ENCODE results near the gene ANKRD2. TPM values are rescaled to one million over a fixed set of nuclear protein-coding genes. Genes with fewer than 3 reads are reported as not detected.
"Not testable (repeated sequence)": the region's sequence is repeated elsewhere in the genome, so short reads cannot be mapped to it uniquely, and the experiment has no call there.

The ANKRD2 gene
- total RNA-seq, 2 experiments from 2014 or later, result not detected

DNA sequence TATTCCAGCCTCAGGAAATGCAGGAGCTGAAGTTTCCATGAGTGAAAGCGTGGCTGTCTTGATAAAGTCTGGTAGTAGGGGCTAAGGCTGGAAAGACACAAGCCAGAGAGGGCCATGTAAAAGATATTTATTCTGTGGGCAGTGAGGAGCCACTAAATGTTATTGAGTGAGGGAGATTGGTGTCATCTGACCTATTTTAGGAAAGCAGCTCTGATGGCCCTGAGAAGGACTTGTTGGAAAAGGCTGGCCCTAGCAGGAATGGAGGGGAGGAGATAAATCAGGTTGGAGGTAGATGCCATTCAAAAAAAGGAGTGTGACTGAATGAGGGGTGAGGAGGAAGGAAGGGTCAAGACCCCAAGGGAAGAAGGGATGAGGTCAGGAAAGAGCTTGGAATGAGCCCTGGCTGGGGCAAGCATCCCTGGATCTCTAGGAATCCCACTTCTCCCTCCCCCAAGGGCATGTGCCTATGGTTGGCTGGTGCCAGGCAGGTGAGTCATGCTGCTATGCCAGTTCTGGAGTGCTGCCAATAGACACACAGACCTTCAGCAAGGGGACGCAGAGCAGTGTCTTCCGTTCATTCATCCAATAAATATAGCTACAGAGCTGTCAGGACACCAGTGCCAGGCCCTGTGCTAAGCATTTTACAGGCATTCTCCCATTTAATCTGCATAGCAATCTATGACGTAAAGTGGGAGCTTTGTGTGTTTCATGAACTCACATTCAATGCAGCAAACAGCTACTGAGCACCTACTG lies 2.0 kb downstream of the ANKRD2 start:
- Histone ChIP-seq H3K4me3 (ENCODE audit: low read length) (no peak overlapping the region), H3K9me3 (ENCODE audit: control insufficient read depth in 1 of 2, insufficient read depth in 1 of 2, low read length in 2 of 2) (no peaks in the 10 kb centered on the region), H3K27me3 (ENCODE audit: control insufficient read depth in 1 of 2, insufficient read depth in 2 of 2, low read length in 2 of 2) (peaks cover 2 to 5% of the 10 kb centered on the region in 2 experiments), H3K36me3 (ENCODE audit: insufficient read depth, low read length) (no peaks in the 10 kb centered on the region), H3K27ac (ENCODE audit: low read depth in 1 of 2, low read length in 2 of 2) (no peak overlapping the region), H3K4me1 (ENCODE audit: insufficient read depth, low read length) (no peaks in the 10 kb centered on the region)
- CTCF ChIA-PET, result no interaction called here
- TF ChIP-seq, protein P1, sequence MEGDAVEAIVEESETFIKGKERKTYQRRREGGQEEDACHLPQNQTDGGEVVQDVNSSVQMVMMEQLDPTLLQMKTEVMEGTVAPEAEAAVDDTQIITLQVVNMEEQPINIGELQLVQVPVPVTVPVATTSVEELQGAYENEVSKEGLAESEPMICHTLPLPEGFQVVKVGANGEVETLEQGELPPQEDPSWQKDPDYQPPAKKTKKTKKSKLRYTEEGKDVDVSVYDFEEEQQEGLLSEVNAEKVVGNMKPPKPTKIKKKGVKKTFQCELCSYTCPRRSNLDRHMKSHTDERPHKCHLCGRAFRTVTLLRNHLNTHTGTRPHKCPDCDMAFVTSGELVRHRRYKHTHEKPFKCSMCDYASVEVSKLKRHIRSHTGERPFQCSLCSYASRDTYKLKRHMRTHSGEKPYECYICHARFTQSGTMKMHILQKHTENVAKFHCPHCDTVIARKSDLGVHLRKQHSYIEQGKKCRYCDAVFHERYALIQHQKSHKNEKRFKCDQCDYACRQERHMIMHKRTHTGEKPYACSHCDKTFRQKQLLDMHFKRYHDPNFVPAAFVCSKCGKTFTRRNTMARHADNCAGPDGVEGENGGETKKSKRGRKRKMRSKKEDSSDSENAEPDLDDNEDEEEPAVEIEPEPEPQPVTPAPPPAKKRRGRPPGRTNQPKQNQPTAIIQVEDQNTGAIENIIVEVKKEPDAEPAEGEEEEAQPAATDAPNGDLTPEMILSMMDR (IDR thresholded peaks at IDR 0.05), result no peak
- DNase-seq, result peak in 1 of 14 experiments; percentile 14
- ATAC-seq (ENCODE audit: poor library complexity), result no peak
- no peaks in the 10 kb centered on the region for H3K4me1 Mint-ChIP-seq (ENCODE audit: low read depth)
- H3K27ac Mint-ChIP-seq, result no peak overlapping the region
- POLR2A ChIA-PET, result no interaction called here
- H3K9me3 Mint-ChIP-seq, result no peaks in the 10 kb centered on the region
- no peaks in the 10 kb centered on the region for H3K27me3 Mint-ChIP-seq
- no peak overlapping the region for H3K4me3 Mint-ChIP-seq
- H3K36me3 Mint-ChIP-seq (ENCODE audit: low read depth), result no peaks in the 10 kb centered on the region
- intact Hi-C loops (cut with DNase I, micrococcal nuclease), result no loop called here

DNA sequence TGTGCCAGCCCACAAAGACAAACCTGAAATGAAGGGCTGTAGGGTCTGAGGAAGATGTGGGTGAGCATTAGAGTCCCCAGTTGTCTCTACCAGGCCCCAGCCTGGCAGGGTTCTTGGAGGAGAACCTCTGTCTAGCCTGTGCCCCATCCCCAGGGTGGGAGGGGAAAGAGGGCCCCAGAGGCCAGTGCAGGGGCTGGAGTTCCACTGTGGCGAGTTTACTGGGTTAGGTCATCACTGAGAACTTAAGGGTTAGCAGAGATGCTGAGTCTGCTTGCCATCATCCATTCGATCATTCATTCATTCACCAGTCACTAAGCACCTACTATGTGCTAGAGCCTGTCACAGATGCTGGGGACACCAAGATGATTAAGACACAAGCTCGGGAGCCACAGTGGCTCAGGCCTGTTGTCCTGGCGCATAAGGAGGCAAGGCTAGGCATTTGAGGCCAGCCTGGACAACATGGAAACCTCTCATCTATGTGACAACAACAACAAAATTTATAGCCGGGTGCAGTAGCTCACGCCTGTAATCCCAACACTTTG lies 2.6 kb downstream of the ANKRD2 start:
- H3K4me1 Mint-ChIP-seq (ENCODE audit: low read depth), result no peaks in the 10 kb centered on the region
- H3K9me3 ChIP-seq (ENCODE audit: control insufficient read depth in 1 of 2, insufficient read depth in 1 of 2, low read length in 2 of 2), result no peaks in the 10 kb centered on the region
- H3K9me3 Mint-ChIP-seq, result no peaks in the 10 kb centered on the region
- ATAC-seq (ENCODE audit: poor library complexity) (no peak), DNase-seq (no peak)
- H3K36me3 ChIP-seq (ENCODE audit: insufficient read depth, low read length), result no peaks in the 10 kb centered on the region
- no peak overlapping the region for H3K4me3 ChIP-seq (ENCODE audit: low read length)
- intact Hi-C loops (cut with DNase I, micrococcal nuclease), result no loop called here
- H3K36me3 Mint-ChIP-seq (ENCODE audit: low read depth), result no peaks in the 10 kb centered on the region
- H3K27ac ChIP-seq (ENCODE audit: low read depth in 1 of 2, low read length in 2 of 2), result no peak overlapping the region
- ChIA-PET CTCF (no interaction called here), POLR2A (no interaction called here)
- TF ChIP-seq, protein P1 (IDR thresholded peaks at IDR 0.05), result no peak
- H3K27me3 ChIP-seq (ENCODE audit: control insufficient read depth in 1 of 2, insufficient read depth in 2 of 2, low read length in 2 of 2), result peaks cover 2 to 5% of the 10 kb centered on the region in 2 experiments
- no peaks in the 10 kb centered on the region for H3K27me3 Mint-ChIP-seq
- H3K4me3 Mint-ChIP-seq, result no peak overlapping the region
- H3K27ac Mint-ChIP-seq, result no peak overlapping the region
- H3K4me1 ChIP-seq (ENCODE audit: insufficient read depth, low read length), result no peaks in the 10 kb centered on the region

DNA sequence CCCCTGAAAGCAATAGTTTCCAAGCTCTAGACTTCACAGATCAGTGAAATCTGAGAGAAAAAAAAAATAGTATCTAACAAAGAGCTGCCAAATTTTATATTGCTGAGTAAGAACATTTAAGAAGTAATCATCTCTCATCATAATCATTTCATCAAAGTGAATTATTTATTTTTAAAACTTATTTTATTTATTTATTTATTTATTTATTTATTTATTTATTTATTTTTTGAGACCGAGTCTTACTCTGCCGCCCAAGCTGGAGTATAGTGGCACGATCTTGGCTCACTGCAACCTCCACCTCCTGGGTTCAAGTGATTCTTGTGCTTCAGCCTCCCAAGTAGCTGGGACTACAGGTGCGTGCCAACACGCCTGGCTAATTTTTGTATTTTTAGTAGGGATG lies 3.9 kb downstream of the ANKRD2 start:
- H3K36me3 ChIP-seq (ENCODE audit: insufficient read depth, low read length); H3K4me3 Mint-ChIP-seq; H3K9me3 ChIP-seq (ENCODE audit: control insufficient read depth in 1 of 2, insufficient read depth in 1 of 2, low read length in 2 of 2); POLR2A ChIA-PET; H3K27ac ChIP-seq (ENCODE audit: low read depth in 1 of 2, low read length in 2 of 2); H3K4me1 ChIP-seq (ENCODE audit: insufficient read depth, low read length); H3K27ac Mint-ChIP-seq; H3K36me3 Mint-ChIP-seq (ENCODE audit: low read depth); H3K27me3 Mint-ChIP-seq; DNase-seq; intact Hi-C loops (cut with DNase I, micrococcal nuclease); CTCF ChIA-PET; H3K9me3 Mint-ChIP-seq; H3K27me3 ChIP-seq (ENCODE audit: control insufficient read depth in 1 of 2, insufficient read depth in 2 of 2, low read length in 2 of 2); H3K4me1 Mint-ChIP-seq (ENCODE audit: low read depth); ATAC-seq (ENCODE audit: poor library complexity); H3K4me3 ChIP-seq (ENCODE audit: low read length): not testable (repeated sequence)

Measured in CD4-positive, alpha-beta T cell (primary cell).